Stimulated activated CD4-positive, alpha-beta T cell treated with anti-CD3 and anti-CD28 coated beads, Interleukin-15, amount 100 ng/mL, for 24 hours (primary cell): ENCODE measurements around the gene TREH.

Source experiments
- DNase-seq: peaks from one replicate; pipeline ENCODE4 v3.0.0-alpha.2; 2020

Gene TREH

DNA sequence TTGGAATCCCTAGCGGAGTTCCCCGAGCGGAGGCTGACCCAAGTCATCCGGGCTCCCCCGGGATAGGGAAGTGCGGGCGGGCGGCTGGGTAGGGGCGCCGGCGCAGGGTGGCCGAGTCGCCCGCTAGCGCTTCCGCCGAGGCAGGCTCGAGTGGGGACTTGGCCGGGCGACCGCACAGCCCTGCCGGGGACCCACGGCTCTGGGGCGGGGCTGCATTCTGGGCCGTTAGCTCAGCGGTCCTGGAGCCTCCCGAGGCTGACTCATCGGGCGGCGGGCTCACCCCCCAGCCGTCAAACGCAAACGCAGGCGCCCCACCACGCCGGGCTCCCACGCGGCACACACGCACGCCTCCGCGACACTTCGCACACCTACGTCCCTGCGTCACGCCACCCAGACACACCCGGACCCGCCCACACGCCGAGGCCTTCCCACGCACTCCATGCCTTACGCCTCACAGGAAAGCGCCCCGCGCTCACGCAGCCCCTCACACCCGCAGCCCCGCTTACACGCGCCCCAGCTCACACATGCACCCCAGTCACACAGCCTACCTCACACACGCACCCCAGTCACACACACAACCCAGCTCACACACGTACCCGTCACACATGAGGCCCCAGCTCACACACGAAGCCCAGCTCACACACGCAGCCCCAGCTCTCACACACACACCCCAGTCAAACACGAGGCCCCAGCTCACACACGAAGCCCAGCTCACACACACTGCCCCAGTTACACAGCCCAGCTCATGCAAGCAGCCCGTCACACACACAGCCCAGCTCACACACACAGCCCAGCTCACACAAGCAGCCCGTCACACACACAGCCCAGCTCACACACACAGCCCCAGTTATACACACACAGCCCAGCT lies 70.9 kb downstream of the TREH start:
- peak; percentile 78 for DNase-seq

DNA sequence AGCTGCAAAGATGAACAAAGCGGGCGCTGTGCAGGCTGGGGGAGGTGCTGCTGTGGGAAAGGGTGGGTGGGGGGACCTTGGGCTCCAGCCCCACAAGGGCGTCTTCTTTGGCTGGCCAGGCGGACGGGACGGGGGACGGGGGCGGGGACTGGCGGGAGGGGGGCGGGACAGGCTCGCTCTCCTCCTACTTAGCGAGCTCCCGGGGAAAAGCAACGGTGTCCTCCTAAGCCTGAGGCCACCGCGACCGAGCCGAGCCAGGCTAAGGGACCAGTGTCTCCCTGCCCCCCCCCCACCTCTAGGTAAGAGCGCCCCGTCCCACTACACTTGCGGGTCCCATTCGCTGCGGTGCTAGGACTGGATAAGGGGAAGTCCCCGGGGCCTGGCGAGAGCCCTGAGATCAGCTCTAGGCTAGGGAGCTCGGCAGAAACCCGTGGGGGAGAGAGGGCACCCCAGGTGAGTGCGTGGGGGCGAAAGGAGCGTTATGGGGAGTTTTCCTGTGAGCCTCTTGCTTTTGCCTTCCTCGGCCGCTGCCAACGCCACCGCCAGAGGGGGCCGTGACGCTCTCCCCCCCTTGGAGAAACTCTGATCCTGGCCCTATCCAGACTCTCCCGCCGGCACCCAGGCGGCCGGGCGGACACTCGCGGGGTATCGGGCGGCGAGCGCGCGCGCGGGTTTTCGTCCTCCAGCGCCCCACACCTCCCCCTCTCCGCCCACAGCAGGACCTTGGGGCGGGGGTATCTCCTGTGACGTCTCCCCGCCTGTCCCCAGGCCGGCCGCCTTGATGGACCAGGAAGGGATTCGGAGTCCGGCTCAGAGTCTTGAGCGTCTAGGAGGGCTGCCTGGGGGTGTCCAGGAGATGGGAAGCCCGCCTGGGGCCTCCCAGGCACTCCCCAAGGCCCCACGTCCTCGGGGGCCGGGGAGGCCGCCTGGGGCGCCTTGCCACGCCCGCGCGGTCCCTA lies 71.8 kb downstream of the TREH start, which contains the start of gene PHLDB1:
Gene PHLDB1 (plus strand): TSS at position 215 of the 959 bp plus-strand sequence. CDS start 6,222 bp downstream, outside the sequence.
- DNase-seq, result peak; percentile 64
